OCI-M1 (cell line): ENCODE data around the gene ANGEL1.

Experiments used
- DNase-seq: peaks from one replicate; lab custom pipeline; 2025; lab: John Stamatoyannopoulos, UW

Gene ANGEL1

DNA sequence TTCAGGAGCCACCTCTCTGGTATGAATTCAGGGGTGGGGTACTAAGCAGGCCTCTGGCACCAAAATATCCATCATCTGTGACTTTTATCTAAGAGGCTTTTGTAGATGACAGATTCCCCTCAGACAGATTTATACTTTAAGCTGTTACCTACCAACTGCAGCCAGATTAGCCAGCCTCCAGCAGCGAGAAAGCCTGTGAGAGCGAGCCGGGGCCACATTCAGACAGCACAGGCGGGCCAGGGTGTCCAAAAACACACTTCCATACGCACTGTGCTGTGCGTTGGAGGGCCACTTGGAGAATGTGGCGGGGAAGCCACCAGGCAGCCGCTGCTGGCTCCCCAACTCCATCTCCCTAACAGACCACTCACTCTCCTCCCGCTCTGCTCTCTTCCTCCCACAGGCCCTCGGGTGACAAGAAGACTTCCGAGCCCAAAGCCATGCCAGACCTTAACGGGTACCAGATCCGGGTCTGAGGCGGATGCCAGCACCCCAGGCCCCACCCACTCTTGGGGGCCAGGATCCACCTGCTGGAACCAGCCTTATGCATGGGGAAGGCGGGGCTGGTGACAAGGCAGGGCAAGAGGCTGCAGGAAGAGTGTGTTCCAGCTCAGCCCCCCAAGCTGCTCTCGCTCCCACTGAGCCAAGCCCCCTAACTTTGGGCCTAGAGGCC, 34.0 kb downstream of the ANGEL1 start:
- no peak for DNase-seq

DNA sequence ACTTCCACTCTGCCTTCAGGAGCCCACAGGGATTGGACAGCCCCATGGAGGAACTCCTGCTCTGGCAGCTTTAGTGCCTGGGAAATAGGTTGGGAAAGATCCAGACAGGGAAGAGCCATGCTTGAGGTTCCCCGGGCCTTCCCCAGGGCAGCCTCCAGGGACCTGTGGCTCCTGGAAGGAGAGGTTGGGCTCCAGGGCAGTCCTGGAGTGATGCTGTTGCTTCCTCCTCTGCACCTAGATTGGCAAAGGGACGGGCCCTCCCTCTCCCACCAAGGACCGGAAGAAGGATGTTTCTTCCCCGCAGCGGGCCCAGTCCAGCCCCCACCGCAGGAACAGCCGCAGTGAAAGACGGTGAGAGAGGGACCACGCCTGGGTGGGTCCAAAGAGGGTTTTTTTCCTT, 35.0 kb downstream of the ANGEL1 start:
- no peak for DNase-seq

DNA sequence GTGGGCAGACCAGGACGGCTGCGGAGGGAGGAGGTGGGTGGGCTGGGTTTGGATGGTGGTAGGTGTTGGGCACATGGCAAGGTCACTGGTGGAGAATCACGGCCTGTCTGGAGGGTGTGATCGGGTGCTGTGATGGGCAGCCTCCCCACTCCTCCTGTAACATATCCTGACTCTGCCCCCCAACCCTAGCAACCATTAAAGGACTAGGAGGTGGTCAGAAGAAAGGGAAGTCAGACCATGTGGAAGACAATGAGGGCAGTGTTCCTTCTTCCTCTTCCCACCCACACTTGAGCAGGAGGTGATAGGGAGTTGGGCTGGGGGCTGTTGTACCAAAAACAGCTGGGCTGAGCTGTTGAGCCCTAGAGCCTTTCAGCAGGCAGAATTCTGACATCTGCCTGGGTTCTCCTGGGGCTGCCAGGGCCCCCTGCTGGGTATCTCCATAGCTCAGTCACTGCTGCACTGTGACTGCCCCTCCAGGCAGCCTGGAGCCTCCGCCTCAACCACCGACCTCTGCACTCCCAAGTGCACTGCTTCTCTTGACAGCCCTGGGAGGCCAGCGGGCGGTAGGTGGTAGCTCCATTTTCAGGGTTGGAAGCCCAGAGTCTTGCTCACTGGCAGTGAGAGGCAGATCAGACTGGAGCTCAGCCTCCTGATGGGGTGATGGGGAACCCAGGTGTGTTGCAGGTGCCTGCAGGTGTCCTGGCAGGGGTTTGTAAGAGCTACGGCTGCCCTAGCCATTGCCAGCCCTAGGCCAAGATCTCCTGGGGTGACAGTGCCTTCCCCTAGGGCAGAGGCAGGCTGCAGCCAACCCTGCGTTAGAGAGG, 36.0 kb downstream of the ANGEL1 start:
- peak; percentile 42 for DNase-seq

DNA sequence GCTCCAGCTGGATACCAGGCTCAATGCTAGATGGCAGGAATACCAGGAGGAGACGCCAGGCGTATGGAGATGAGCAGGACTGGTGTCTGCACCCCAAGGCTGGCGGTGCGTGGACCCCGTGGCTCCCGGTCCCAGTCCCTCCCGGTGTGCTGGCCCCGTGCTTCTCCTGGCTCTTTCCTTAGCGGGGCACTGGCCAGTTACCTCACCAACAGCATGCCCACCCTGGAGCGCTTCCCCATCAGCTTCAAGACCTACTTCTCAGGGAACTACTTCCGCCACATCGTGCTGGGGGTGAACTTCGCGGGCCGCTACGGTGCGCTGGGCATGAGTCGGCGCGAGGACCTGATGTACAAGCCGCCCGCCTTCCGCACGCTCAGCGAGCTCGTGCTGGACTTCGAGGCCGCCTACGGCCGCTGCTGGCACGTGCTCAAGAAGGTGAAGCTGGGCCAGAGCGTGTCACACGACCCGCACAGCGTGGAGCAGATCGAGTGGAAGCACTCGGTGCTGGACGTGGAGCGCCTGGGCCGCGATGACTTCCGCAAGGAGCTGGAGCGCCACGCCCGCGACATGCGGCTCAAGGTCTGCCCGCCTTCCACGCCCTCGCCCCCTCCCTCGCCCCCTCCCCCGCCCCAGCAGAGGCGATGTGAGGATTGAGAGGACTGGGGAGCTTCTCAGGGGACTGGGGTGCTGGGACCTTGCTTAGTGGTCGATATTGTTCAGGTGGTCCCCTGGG, 36.8 kb downstream of the ANGEL1 start:
- no peak for DNase-seq

DNA sequence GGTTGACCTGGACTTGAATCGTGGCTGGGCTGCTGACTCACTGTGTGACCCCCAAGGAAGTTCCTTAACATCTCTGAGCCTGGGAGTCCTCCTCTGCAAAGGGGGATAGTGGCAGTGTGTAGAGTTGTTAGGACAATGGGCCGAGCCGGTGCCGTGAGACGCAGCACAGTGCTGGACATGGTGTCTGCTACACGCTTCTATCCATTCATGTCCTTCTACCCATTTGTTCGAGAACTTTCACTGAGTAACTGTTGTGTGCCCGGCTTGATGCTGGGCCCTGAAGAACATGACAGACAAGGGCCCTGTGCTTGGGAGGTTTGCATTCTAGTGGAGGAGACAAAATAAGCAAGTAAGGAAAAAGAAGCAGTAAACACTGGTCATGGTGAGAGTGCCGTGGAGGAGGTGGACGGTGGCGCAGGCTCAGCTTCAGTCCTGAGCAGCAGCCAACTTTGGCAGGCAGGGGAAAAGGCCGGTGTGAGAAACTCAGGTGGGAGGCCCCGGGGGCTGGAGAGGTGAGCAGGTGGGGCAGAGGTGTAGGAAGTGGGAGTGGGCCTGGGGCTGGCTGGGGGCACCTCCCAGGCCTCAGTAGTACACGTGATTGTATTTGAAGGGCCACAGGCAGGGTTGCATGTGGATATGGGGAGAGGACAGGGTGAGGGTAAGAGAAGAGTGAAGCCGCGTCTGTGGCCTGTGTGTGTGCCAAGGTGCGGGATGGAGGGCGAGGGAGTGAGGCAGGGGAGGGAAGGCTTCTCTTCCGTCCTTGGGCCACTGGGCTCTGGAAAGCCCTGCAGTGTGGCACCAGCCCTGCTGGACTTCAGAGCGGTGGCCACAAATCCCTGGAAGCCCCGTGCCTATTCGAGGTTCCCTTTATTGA, 37.6 kb downstream of the ANGEL1 start:
- no peak for DNase-seq

DNA sequence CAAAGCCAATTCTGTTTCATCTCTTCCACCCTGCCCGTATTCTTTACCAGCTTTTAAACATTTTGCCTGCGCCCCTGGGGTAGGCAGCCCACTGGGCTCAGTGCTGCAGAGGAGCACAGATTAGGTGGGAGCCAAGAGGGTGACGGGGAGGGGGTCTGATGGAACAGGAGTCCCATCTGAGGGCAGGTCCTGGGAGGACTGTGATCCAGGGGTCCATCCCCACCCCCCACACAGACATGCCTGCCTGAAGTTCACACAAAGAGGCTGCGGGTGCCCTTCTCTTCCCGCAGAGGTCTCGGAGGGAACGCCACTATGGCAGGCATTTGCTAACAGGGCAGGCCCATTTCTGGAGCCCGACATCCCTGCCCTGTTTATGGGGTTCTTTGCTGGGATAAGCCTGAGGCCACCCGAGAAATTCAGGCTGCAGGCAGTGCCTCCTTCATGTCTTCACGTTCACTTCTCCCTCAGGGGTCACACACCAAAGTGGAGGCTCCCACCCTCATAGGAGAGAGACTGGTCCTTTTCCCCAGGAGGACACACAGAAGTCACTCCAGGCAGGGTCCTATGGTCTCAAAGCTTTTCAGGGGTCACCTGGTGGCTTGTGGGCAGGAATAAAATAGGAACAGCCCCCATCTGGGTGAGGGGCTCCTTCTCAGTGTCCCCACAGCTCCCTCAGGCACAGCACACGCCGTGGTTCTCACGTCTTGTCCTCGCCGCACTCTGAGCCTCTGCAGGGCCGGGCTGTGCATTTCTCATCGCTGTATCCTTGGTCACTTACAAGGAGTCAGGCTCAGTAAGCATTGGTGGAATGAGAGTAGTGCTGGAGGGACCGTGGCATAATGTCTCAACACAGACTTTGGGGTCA, 38.5 kb downstream of the ANGEL1 start:
- DNase-seq, result no peak

DNA sequence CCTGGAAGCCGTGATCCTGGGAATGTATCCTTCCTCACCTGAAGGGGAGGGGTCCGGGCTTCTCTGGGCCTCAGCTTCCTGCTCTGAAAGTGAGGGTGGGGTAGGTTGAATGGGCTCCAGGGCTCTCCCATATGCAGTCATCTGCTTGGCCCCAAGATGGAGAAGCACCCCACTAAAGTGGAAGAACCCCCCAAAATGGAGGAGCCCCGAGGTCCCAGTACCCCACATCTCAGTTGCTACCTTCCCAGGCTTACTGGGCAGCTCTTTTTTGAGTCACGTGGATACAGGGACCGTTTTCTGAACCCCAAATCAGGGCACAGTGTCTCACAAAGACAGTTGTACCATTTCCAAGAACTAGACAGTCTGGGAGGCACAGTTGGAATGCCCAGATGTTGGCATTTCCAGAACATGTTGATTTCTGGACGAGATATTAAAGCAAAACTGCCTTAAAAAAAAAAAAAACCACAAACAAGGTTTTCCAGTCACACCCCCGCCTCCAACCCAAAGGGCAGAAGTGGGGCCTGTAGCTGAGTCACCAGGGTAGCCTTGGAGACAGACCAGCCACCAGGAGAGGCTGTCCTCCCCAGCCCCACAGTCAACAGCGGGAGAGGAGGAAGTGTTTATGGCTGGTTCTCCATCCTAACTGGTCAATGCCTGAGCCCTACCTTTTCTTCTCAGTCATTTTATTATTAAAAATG, 39.3 kb downstream of the ANGEL1 start:
- peak; percentile 85 for DNase-seq

DNA sequence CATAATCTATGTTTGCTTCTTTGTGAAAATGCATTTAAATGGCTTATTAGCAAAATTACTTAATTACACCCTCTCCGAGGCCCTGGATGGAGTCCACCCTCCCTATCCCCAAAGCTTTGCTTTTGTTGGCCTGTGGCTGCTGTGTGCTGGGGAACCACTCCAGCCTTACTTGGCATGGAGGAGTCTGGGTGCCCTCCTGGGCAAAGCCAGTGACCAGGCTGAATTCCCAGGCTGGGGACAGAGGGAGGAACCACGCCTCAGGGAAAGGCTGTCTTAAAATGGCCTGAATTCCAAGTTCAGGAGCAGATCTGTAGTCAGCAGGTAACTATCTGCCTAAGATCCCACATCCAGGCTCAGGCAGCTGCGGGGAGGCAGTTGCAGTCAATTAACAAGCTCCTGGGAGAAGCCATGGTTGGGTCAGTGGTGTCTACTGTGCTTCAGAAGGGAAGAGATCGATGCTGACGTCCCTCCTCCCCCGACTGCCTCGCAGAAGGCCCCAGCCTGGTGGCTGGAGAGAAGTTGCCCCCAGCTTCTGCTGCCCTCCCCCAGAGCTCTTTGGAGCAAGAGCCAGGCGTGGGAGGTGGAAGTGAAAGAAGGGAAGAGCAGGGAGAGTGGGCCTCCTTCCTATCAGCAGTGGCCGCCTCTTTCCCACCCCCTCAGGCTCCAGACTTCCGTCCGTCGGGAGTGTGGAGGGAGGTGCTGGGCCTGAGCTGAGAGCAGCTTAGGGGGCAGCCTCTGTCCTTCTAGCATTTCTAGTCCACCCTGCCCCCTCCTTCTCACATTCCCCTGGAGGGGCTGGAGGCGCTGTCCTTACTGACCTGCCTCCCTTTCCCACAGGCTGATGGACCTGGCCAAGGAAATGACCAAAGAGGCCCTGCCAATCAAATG, 40.1 kb downstream of the ANGEL1 start:
- DNase-seq, result peak; percentile 72

DNA sequence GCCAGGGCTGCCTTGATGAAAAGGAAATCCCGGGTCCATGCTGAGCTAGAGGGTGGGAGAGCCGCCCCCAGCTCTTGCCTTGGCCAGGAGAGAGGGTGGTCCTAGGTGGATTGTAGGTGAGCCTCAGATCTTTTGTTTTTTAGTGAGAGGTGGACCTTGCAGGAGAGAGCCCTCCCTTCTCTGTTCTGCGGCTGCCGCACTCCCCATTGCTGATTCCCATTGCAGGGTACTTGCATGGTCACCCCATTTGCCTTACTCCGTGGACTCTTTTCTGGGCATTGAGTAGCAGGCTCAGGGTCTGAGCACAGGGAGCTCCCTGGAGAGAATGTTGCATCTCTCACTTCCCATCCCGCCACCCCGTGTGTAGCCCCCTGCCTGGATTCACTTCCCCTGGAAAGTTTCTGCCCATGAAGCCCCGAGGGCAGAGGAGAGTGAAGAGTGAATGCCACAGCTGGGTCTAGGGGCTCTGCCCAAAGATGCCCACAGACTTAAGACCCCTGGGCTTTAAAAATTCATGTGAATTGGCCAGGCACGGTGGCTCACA, 41.2 kb downstream of the ANGEL1 start:
- DNase-seq, result no peak

DNA sequence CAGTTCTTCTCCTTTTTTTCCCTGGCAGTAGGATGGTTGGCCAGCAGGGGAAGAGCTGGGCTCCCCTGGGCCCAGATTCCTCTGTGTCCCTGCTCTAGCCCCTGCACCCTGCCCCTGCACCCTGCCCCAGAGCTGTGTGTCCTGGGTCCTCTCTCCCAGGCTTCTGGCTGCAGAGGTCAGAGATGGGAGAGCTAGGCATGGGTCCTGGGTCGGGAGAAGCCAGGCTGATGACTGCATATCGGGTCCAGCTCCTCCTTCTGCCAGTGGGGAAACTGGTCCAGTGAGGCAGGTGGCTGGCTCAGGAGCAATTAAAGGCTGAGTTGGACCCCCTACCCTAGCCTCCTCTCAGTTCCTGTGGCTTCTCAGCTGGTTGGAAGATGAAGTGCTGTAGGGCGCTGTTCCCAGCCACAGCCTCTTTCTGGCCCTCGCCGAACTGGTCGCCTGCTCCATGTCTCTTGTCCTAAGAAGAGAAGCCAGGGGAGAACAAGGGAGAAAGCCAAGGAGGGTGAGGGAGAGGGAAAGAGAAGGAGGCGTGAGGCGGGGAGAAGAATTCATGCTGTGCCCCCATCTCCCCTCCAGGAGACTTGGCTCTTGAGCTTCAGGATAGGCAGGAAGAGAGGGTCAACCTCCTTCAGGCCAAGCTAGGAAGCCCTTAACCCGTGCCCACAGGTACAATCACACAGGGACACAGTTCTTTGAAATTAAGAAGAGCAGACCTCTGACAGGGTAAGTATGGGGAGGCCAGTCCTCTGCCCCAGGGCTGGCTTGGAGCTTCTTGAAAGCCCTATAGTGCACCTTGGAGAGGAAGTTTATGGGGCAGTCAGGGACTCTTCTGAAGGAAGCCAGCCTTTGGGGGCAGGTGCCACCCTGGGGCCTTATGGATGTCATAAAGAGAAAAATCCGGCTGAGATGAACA, 41.9 kb downstream of the ANGEL1 start:
- DNase-seq, result no peak

DNA sequence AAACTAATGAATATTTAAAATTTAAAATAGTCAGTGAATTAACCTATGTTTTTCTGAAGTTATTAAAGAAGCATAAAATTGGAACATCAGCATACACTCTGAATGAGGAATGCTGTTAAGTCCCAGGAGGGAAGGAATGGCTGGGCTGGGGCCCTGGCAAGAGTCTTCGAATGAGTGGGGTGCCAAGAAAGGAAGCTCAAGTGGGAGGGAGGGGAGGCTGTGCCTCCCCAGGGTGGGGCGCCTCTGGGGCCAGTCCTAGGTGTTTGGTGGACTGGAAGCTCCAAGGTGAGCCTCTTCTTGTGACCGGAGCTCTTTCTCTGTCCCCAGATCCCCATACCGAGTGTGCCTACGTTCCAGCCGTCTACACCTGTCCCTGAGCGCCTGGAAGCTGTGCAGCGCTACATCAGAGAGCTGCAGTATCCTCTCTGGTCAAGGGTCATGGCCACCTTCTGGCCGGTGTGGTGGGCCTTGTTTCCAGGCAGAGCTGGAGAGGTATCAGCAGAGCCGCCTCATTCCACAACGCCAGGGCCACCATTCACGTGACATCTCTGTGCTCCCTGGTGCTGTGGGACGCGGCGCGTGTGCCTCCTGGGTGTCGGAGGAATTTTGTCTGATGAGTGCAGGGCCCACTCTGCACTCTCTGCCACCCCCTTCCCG, 42.9 kb downstream of the ANGEL1 start:
- DNase-seq, result no peak

DNA sequence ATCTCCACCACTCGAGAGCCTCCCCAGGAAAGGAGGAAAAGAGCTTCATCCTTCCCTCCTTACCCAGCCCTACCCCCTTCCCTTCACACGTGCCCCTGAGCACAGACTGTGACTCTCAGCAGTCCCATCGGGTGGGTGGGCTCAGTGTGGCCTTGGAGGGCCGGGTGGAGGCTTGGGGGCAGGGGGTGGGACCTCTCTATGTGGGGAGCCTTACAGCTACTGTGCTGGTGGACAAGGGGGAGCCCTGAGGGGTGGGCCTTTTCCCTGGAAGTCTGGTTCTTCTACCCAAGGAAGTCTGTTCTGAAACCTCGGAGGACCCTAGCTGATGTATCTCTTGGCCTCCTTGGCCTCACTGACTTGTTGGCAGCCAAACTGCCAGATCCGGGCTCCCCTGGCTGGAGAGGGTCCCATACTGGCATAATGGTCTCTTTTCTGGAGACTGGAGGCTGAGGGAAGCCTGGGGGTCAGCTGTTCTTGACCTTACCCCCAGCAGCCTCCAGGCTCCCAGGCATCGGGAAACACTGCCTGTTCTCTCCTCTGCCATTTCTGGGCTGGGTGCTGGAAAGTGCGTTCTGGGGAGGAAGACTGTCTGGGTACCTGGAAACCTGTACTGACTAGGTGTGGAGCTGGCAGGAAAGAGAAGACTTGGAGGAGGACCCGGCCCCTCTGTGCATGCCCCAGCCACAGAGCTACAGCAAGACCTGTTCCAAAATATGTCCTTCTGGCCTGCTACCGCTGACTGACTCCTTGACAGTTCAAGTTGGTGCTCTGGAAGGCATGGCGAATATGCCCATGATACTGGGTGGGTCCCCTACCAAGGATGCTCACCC, 43.8 kb downstream of the ANGEL1 start:
- no peak for DNase-seq

DNA sequence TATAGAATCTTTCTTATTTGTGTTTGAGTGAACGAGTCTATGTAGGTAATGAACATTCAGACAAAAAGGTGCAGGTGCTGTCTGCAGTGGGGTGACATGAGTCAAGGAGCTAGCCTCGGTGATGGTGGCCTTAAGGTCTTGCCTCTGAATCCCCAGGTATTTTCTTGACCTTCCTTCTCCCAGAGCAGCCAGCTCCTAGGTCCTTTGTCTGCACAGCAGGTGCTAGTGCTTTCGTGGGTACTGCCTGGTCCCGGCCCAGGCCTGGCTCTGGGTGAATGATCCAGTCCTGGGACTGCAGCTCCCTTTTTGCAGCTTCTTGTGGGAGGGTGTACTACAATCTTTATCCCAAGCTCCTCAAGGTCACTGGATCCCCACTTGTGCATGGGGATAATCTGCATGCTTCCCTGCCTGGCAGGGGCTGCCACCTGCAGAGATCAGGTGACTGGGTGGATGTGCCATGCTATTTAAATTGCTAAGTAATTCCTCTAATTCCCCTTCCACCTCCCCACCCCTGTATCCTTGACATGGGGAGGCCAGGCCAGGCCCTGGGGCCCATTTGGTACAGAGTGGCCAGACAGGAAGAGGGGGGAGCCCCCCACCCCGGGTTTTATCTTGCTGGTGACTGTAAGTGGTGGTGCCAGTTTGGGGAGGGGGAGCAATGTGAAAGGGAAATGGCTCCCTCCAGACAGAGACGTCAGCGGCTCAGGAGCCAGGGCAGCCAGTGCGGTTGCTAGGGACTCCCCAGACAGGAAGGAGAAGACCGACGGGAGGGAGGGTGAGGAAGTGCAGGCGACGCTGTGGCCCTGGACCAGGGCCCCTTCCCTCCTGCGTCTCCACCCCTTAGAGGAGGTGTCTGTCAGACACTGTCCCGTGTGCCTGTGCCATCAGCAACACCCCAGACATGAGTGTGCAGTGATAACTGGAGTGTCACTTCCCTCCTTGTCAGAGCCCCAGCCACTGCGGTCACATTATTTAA, 44.7 kb downstream of the ANGEL1 start:
- DNase-seq, result peak; percentile 87

DNA sequence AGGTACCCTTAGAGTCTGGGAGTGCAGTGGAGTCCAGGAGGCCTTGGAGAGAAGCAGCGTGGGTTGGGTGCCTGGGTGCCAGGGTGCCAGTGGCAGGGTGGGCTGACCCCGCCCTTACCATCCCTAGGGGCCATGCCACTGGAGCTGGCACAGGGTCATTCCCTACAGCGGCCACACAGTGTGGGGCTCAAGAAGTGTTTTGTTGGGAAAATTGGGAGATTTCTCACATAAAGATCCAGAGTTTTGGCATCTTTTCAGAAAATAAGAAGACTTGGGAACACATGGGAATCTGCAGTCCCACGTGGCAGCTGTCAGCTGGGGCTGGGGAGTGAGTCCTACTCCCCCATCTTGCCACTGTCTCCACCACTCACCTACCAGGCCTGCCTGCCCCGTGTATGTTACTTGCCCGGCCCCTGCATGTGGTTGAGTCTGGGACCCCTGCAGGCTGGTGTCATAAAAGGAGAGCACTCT, 47.2 kb downstream of the ANGEL1 start:
- DNase-seq, result no peak
